Pericardium fibroblast (primary cell): ENCODE data around the gene RASL11B. TPM values are rescaled to one million over a fixed set of nuclear protein-coding genes. Genes with fewer than 3 reads are reported as not detected.

Experiments
- total RNA-seq: library from RNA; depleted of rRNA; stranded (reverse); fragments of >200 nt; gene quantifications from 2 replicates; pipeline ENCODE4 v1.2.3, GENCODE V29; 2015

The RASL11B gene, protein sequence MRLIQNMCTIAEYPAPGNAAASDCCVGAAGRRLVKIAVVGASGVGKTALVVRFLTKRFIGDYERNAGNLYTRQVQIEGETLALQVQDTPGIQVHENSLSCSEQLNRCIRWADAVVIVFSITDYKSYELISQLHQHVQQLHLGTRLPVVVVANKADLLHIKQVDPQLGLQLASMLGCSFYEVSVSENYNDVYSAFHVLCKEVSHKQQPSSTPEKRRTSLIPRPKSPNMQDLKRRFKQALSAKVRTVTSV
- total RNA-seq = 0.93 and 6.4 TPM in 2 replicates

DNA sequence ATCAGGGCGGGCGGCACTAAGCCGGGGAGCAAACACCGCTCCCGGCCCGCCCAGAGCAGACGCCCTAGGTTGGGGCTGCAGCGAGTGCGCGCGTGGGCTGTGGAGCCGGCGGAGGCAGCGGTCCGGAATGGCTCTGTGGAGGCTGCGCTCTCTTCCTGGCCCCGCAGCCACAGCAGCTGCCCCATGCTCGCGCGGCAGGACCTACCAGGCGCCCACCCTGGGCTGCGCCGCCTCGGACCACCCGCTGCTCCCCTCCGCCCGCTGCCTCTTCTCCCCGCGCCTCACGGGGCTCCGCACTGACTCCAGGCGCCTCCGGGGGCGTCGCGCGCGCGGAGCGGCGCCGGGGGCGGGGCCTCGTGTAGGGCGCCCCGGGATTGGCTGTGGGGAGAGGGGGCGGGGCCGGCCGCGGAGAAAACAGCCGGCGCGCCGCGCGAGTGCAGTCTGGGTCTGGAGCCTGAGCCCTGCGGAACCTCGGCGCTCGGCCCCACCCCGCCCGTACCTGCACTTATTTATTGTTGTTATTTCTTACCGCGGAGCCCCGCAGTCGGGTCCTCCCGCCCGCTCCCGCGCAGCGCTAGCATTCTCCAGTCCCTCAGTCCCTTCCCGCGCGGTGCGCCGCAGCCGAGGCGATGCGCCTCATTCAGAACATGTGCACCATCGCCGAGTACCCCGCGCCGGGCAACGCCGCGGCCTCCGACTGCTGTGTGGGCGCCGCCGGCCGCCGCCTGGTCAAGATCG is at the start of gene RASL11B:
TSS of gene RASL11B (plus strand) at position 439 of the 738 bp plus-strand sequence. CDS start at position 630, 191 bp downstream.

Other genes starting within 250 kb of the RASL11B start
- gene USP46, start 203.0 kb upstream of the RASL11B start, total RNA-seq = 11.0 and 11.7 TPM in 2 replicates
- 0.58 and 0.68 TPM in 2 replicates for gene ERVMER34-1, start 110.9 kb upstream of the RASL11B start, total RNA-seq